AG04450 (cell line): ENCODE measurements around the gene DACH1. TPM values are rescaled to one million over a fixed set of nuclear protein-coding genes. Genes with fewer than 3 reads are reported as not detected.

Experiments
- CTCF ChIA-PET: fragments of 300-600, 350-600 bp; formaldehyde crosslinking; extraction: SDS; loops from one replicate; lab custom pipeline; 2022; ENCODE audit warnings: antibody characterized with exemption, inconsistent platforms; lab: Charles Lee
- POLR2A ChIA-PET: fragments of 350-600 bp; formaldehyde crosslinking; extraction: SDS; loops from one replicate; lab custom pipeline; 2021; ENCODE audit warnings: antibody characterized with exemption, inconsistent platforms; lab: Yijun Ruan, JAX
- DNase-seq: peaks from one replicate; pipeline ENCODE4 v3.0.0-alpha.2; 2011; ENCODE audit warnings: low read depth, low spot score
- H3K27ac ChIP-seq: one replicate; pipeline ENCODE4 v1.5.1; 2012; ENCODE audit warnings: low read depth, low read length, control low read depth
- H3K27me3 ChIP-seq: one replicate; pipeline ENCODE4 v1.6.0; 2012; ENCODE audit warnings: low read length; ENCODE audit not compliant: control insufficient read depth, insufficient read depth
- H3K4me3 ChIP-seq: 2 replicates; pipeline ENCODE4 v1.5.1; 2011; ENCODE audit warnings: mild to moderate bottlenecking, low read depth, low read length, control low read depth
- H3K9me3 ChIP-seq: 2 replicates; pipeline ENCODE4 v1.5.1; 2012; ENCODE audit warnings: low read length; ENCODE audit not compliant: control insufficient read depth, insufficient read depth
- CTCF ChIP-seq: IDR thresholded peaks from 2 replicates; pipeline ENCODE4 v1.5.1; 2011; ENCODE audit warnings: low read depth, low read length, control low read depth, inconsistent platforms
- polyA plus RNA-seq: library from polyadenylated mRNA; depleted of rRNA; stranded (reverse); fragments of >200 nt; gene quantifications from 2 replicates; pipeline ENCODE4 v1.2.3, GENCODE V29; 2011

Gene DACH1
- polyA plus RNA-seq, 1 experiment, result 0.10 TPM

GRCh38 chr13:71589032-71589431 lies 278.0 kb downstream of the DACH1 start:
- ChIA-PET POLR2A (no interaction called here), CTCF (no interaction called here)
- H3K9me3 ChIP-seq, result no peaks in the 10 kb centered on the region
- no peak overlapping the region for H3K4me3 ChIP-seq
- no peak for TF ChIP-seq CTCF
- DNase-seq, result no peak
- H3K27ac ChIP-seq, result no peak overlapping the region
- H3K27me3 ChIP-seq, result no peaks in the 10 kb centered on the region

GRCh38 chr13:71587817-71588216 lies 279.2 kb downstream of the DACH1 start:
- no peak for DNase-seq
- no peak for TF ChIP-seq CTCF
- Histone ChIP-seq H3K9me3 (no peaks in the 10 kb centered on the region), H3K27me3 (no peaks in the 10 kb centered on the region), H3K27ac (no peak overlapping the region), H3K4me3 (no peak overlapping the region)
- CTCF ChIA-PET, result no interaction called here
- POLR2A ChIA-PET, result no interaction called here

GRCh38 chr13:71587193-71587592 lies 279.8 kb downstream of the DACH1 start:
- no peak for TF ChIP-seq CTCF
- ChIA-PET CTCF (no interaction called here), POLR2A (no interaction called here)
- no peak overlapping the region for H3K27ac ChIP-seq
- H3K9me3 ChIP-seq, result no peaks in the 10 kb centered on the region
- no peak for DNase-seq
- no peaks in the 10 kb centered on the region for H3K27me3 ChIP-seq
- H3K4me3 ChIP-seq, result no peak overlapping the region

GRCh38 chr13:71583581-71583980 lies 283.4 kb downstream of the DACH1 start:
- no peaks in the 10 kb centered on the region for H3K27me3 ChIP-seq
- H3K9me3 ChIP-seq, result no peaks in the 10 kb centered on the region
- DNase-seq, result no peak
- ChIA-PET POLR2A (no interaction called here), CTCF (no interaction called here)
- no peak for TF ChIP-seq CTCF
- no peak overlapping the region for H3K4me3 ChIP-seq
- no peak overlapping the region for H3K27ac ChIP-seq

DNA sequence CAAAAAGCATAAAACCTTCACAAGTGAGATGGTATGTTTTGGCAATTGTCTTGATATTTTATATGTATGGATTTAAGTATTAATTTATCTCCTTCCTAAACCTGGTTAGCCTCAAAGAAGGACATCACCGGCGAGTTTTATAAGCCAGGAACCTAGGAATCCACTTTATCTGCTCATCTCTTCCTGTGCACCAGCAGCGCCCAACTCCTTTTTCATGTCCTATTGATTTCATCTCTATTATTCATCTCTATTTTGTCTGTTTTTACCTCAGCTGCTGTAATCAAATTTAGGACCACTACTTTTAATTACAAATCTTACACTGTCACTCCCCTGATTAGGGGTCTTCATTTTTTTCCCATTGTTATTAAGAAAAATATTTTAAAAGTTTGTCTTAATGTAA lies 286.4 kb downstream of the DACH1 start:
- Histone ChIP-seq H3K9me3 (no peaks in the 10 kb centered on the region), H3K4me3 (no peak overlapping the region), H3K27ac (no peak overlapping the region), H3K27me3 (no peaks in the 10 kb centered on the region)
- DNase-seq, result no peak
- no peak for TF ChIP-seq CTCF
- ChIA-PET CTCF (interaction anchor here (0.6 kb wide), 1 partner anchor 183 kb away, joined by 5 read pairs; no protein-coding TSS in a partner anchor), POLR2A (no interaction called here)
